HEK293 (cell line): ENCODE results near the gene NSDHL.

Experiments
- CTCF ChIA-PET: fragments of 350-600 bp; formaldehyde crosslinking; extraction: SDS; loops from one replicate; lab custom pipeline; 2021; ENCODE audit warnings: antibody characterized with exemption; lab: Yijun Ruan, JAX
- POLR2A ChIA-PET: fragments of 300-600 bp; formaldehyde crosslinking; extraction: SDS; loops from one replicate; lab custom pipeline; 2020; ENCODE audit warnings: antibody characterized with exemption, inconsistent platforms; lab: Yijun Ruan, JAX
- H3K27ac ChIP-seq: fragments of 200-500 bp; sonication (Bioruptor generic); 2 replicates; pipeline ENCODE4 v1.5.1; 2014; ENCODE audit warnings: low read depth, low read length, control low read depth, inconsistent platforms; ENCODE audit errors: extremely low read depth
- H3K36me3 ChIP-seq, 2 experiments: fragments of 200-500 bp in 1 of 2; sonication (Bioruptor generic) in 1 of 2; 1 replicate in 1 of 2; 2 replicates in 1 of 2; pipeline ENCODE4 v1.5.1; 2014 to 2017; ENCODE audit warnings: inconsistent platforms in 2 of 2, low read length in 2 of 2; ENCODE audit not compliant: control insufficient read depth in 2 of 2, insufficient read depth in 1 of 2
- H3K4me1 ChIP-seq: fragments of 200-500 bp; sonication (Bioruptor generic); 2 replicates; pipeline ENCODE4 v1.5.1; 2014; ENCODE audit warnings: mild to moderate bottlenecking, low read length, inconsistent platforms; ENCODE audit not compliant: control insufficient read depth, insufficient read depth
- H3K4me3 ChIP-seq: 2 replicates; pipeline ENCODE4 v1.5.1; 2011; ENCODE audit warnings: low read depth, mild to moderate bottlenecking, control low read depth, low read length, moderate library complexity
- H3K9me3 ChIP-seq: fragments of 200-500 bp; sonication (Bioruptor generic); 2 replicates; pipeline ENCODE4 v1.5.1; 2014; ENCODE audit warnings: low read depth, low read length, inconsistent platforms; ENCODE audit not compliant: control insufficient read depth, insufficient read depth
- BCL11A ChIP-seq: fragments of 450-650 bp; formaldehyde crosslinking; IDR thresholded peaks from 2 replicates; pipeline ENCODE4 v1.5.1; 2016; ENCODE audit warnings: low read depth, missing biosample characterization, missing genetic modification characterization
- ELK4 ChIP-seq: IDR thresholded peaks from 2 replicates; pipeline ENCODE4 v1.6.1; 2011; ENCODE audit warnings: mild to moderate bottlenecking, low read depth, low read length, borderline replicate concordance
- GLIS1 ChIP-seq: fragments of 450-650 bp; formaldehyde crosslinking; IDR thresholded peaks from 2 replicates; pipeline ENCODE4 v1.5.1; 2016; ENCODE audit warnings: missing biosample characterization, missing genetic modification characterization
- KLF8 ChIP-seq: fragments of 450-650 bp; formaldehyde crosslinking; IDR thresholded peaks from 2 replicates; pipeline ENCODE4 v1.5.1; 2016; ENCODE audit warnings: missing biosample characterization, missing genetic modification characterization
- PRDM1 ChIP-seq: fragments of 450-650 bp; formaldehyde crosslinking; IDR thresholded peaks from 2 replicates; pipeline ENCODE4; 2016; ENCODE audit warnings: missing biosample characterization, missing genetic modification characterization
- PRDM6 ChIP-seq: fragments of 450-650 bp; formaldehyde crosslinking; IDR thresholded peaks from 2 replicates; pipeline ENCODE4 v1.5.1; 2017; ENCODE audit warnings: missing biosample characterization, missing genetic modification characterization
- SCRT1 ChIP-seq: fragments of 450-650 bp; formaldehyde crosslinking; IDR thresholded peaks from 2 replicates; pipeline ENCODE4 v1.5.1; 2016; ENCODE audit warnings: missing biosample characterization, missing genetic modification characterization, borderline replicate concordance
- SCRT2 ChIP-seq: fragments of 450-650 bp; formaldehyde crosslinking; IDR thresholded peaks from 2 replicates; pipeline ENCODE4 v1.5.1; 2016; ENCODE audit warnings: missing biosample characterization, missing genetic modification characterization
- SP3 ChIP-seq: fragments of 450-650 bp; formaldehyde crosslinking; IDR thresholded peaks from 2 replicates; pipeline ENCODE4 v1.5.1; 2016; ENCODE audit warnings: missing biosample characterization, missing genetic modification characterization
- ZBTB21 ChIP-seq: fragments of 450-650 bp; formaldehyde crosslinking; IDR thresholded peaks from 2 replicates; pipeline ENCODE4 v1.5.1; 2017; ENCODE audit warnings: missing biosample characterization, missing genetic modification characterization
- ZNF10 ChIP-seq: fragments of 450-650 bp; formaldehyde crosslinking; IDR thresholded peaks from 2 replicates; pipeline ENCODE4 v1.5.1; 2017; ENCODE audit warnings: missing biosample characterization, missing genetic modification characterization
- ZNF140 ChIP-seq: fragments of 450-650 bp; formaldehyde crosslinking; IDR thresholded peaks from 2 replicates; pipeline ENCODE4 v1.5.1; 2016; ENCODE audit warnings: missing biosample characterization, missing genetic modification characterization
- ZNF19 ChIP-seq: fragments of 450-650 bp; formaldehyde crosslinking; IDR thresholded peaks from 2 replicates; pipeline ENCODE4; 2016; ENCODE audit warnings: missing biosample characterization, missing genetic modification characterization, low read depth
- ZNF221 ChIP-seq: fragments of 450-650 bp; formaldehyde crosslinking; IDR thresholded peaks from 2 replicates; pipeline ENCODE4 v1.5.1; 2017; ENCODE audit warnings: missing biosample characterization, missing genetic modification characterization, borderline replicate concordance
- ZNF416 ChIP-seq: fragments of 450-650 bp; formaldehyde crosslinking; IDR thresholded peaks from 2 replicates; pipeline ENCODE4 v1.5.1; 2016; ENCODE audit warnings: missing biosample characterization, missing genetic modification characterization
- ZNF530 ChIP-seq: fragments of 450-650 bp; formaldehyde crosslinking; IDR thresholded peaks from 2 replicates; pipeline ENCODE4 v1.5.1; 2016; ENCODE audit warnings: low read depth, missing biosample characterization, missing genetic modification characterization
- ZNF548 ChIP-seq: fragments of 450-650 bp; formaldehyde crosslinking; IDR thresholded peaks from 2 replicates; pipeline ENCODE4 v1.5.1; 2016; ENCODE audit warnings: missing biosample characterization, missing genetic modification characterization
- ZNF558 ChIP-seq: fragments of 450-650 bp; formaldehyde crosslinking; IDR thresholded peaks from 2 replicates; pipeline ENCODE4 v1.5.1; 2016; ENCODE audit warnings: missing biosample characterization, missing genetic modification characterization
- ZNF585B ChIP-seq: fragments of 450-650 bp; formaldehyde crosslinking; IDR thresholded peaks from 2 replicates; pipeline ENCODE4 v1.5.1; 2016; ENCODE audit warnings: missing biosample characterization, missing genetic modification characterization
- ZNF670 ChIP-seq: fragments of 450-650 bp; formaldehyde crosslinking; IDR thresholded peaks from 2 replicates; pipeline ENCODE4 v1.5.1; 2016; ENCODE audit warnings: missing biosample characterization, missing genetic modification characterization, low read depth
- ZNF692 ChIP-seq: fragments of 450-650 bp; formaldehyde crosslinking; IDR thresholded peaks from 2 replicates; pipeline ENCODE4 v1.5.1; 2016; ENCODE audit warnings: missing biosample characterization, missing genetic modification characterization
- ZNF704 ChIP-seq: fragments of 450-650 bp; formaldehyde crosslinking; IDR thresholded peaks from 2 replicates; pipeline ENCODE4 v1.5.1; 2016; ENCODE audit warnings: missing biosample characterization, missing genetic modification characterization
- ZNF747 ChIP-seq: fragments of 450-650 bp; formaldehyde crosslinking; IDR thresholded peaks from 2 replicates; pipeline ENCODE4 v1.5.1; 2016; ENCODE audit warnings: missing biosample characterization, missing genetic modification characterization
- ZSCAN16 ChIP-seq: fragments of 450-650 bp; formaldehyde crosslinking; IDR thresholded peaks from 2 replicates; pipeline ENCODE4 v1.5.1; 2016; ENCODE audit warnings: missing biosample characterization, missing genetic modification characterization
- ZSCAN5A ChIP-seq: fragments of 450-650 bp; formaldehyde crosslinking; IDR thresholded peaks from 2 replicates; pipeline ENCODE4 v1.5.1; 2016; ENCODE audit warnings: missing biosample characterization, missing genetic modification characterization
- TF ChIP-seq, protein P1 (sequence below): fragments of 450-650 bp; formaldehyde crosslinking; IDR thresholded peaks from 2 replicates; pipeline ENCODE4 v1.5.1; 2016; ENCODE audit warnings: missing biosample characterization, missing genetic modification characterization, borderline replicate concordance

Gene NSDHL

GRCh38 chrX:152806035-152806434, 24.8 kb upstream of the NSDHL start:
- Histone ChIP-seq H3K9me3 (no peaks in the 10 kb centered on the region; the same call in 1 of the 2 replicates), H3K36me3 (no peaks in the 10 kb centered on the region), H3K4me3 (no peak overlapping the region), H3K4me1 (no peaks in the 10 kb centered on the region), H3K27ac (no peak overlapping the region)
- TF ChIP-seq ZNF670 (tag by site-specific recombination) (no peak), ZNF558 (tag by site-specific recombination) (no peak), ZSCAN5A (tag by site-specific recombination) (no peak), ZNF692 (tag by site-specific recombination) (no peak), ZNF140 (tag by site-specific recombination) (no peak), ELK4 (no peak), ZNF416 (no peak)
- POLR2A ChIA-PET, result no interaction called here
- CTCF ChIA-PET, result no interaction called here

- CTCF ChIA-PET, result interaction anchor here (1.0 to 3.3 kb wide), 2 partner anchors 9 to 11 kb away, joined by 4 to 24 read pairs; no protein-coding TSS in a partner anchor
- no peaks in the 10 kb centered on the region for H3K9me3 ChIP-seq
- no peaks in the 10 kb centered on the region for H3K36me3 ChIP-seq
- no peak for TF ChIP-seq BCL11A (tag by site-specific recombination)
- no peak for TF ChIP-seq ZBTB21 (tag by site-specific recombination)
- no peak for TF ChIP-seq ZNF19 (tag by site-specific recombination)
- no peak for TF ChIP-seq ZNF10
- no peak for TF ChIP-seq SP3 (tag by site-specific recombination)
- no peak for TF ChIP-seq ZSCAN16 (tag by site-specific recombination)
- no peak for TF ChIP-seq ZNF585B (tag by site-specific recombination)
- no peak for TF ChIP-seq ZNF530 (tag by site-specific recombination)
- no peak for TF ChIP-seq KLF8 (tag by site-specific recombination)
- no peak for TF ChIP-seq GLIS1
- TF ChIP-seq ZNF704 (tag by site-specific recombination), result no peak
- TF ChIP-seq SCRT2 (tag by site-specific recombination), result no peak
- TF ChIP-seq, protein P1, sequence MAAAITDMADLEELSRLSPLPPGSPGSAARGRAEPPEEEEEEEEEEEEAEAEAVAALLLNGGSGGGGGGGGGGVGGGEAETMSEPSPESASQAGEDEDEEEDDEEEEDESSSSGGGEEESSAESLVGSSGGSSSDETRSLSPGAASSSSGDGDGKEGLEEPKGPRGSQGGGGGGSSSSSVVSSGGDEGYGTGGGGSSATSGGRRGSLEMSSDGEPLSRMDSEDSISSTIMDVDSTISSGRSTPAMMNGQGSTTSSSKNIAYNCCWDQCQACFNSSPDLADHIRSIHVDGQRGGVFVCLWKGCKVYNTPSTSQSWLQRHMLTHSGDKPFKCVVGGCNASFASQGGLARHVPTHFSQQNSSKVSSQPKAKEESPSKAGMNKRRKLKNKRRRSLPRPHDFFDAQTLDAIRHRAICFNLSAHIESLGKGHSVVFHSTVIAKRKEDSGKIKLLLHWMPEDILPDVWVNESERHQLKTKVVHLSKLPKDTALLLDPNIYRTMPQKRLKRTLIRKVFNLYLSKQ (tag by site-specific recombination), result no peak
- TF ChIP-seq PRDM6 (tag by site-specific recombination), result no peak
- TF ChIP-seq SCRT1 (tag by site-specific recombination), result no peak
- no peak for TF ChIP-seq ZNF548 (tag by site-specific recombination)
- no peak for TF ChIP-seq PRDM1 (tag by site-specific recombination)
- no peak for TF ChIP-seq ZNF221 (tag by site-specific recombination)
- TF ChIP-seq ZNF747 (tag by site-specific recombination), result no peak
- TF ChIP-seq, all 188 proteins: peak for 0
- H3K27ac ChIP-seq, result no peak overlapping the region
- no peak overlapping the region for H3K4me3 ChIP-seq
- no peaks in the 10 kb centered on the region for H3K4me1 ChIP-seq
- POLR2A ChIA-PET, result no interaction called here
Measured at GRCh38 chrX:152810403-152810802, 20.5 kb upstream of the NSDHL start.
